GM19455 (cell line): ENCODE data around the gene DRC1.

ENCODE experiments used
- ATAC-seq: cut with Tn5 transposase; IDR thresholded peaks from one replicate; pipeline ENCODE4 v1.9.1; 2021; ENCODE audit not compliant: unreplicated experiment

DRC1 gene

DNA sequence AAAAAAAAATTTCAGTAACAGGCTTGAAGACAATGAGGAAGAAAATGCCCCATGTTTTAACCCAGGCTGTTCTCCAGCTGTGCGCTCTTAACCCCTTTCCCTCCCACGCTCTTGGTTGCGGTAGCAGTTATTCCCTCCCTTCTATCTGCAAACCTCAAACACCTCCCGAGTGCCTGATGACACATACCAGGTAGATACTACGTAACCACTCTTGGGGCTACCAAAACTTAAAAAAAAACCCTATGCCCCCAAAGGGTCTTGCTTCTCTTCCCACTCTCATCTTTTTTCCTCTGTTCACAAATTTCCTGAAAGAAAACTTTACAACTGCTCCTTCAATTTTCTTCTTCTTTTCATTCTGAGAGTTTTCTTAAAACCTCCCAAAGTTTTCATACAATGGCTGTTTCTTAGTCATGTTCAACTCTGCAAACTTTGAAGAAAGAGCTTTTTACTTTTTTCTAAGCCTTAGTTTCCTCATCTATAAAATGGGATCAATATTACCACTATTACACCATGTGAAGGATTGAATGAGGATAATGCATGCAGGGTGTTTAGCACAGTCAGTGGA, 4.9 kb upstream of the DRC1 start:
- no peak for ATAC-seq

DNA sequence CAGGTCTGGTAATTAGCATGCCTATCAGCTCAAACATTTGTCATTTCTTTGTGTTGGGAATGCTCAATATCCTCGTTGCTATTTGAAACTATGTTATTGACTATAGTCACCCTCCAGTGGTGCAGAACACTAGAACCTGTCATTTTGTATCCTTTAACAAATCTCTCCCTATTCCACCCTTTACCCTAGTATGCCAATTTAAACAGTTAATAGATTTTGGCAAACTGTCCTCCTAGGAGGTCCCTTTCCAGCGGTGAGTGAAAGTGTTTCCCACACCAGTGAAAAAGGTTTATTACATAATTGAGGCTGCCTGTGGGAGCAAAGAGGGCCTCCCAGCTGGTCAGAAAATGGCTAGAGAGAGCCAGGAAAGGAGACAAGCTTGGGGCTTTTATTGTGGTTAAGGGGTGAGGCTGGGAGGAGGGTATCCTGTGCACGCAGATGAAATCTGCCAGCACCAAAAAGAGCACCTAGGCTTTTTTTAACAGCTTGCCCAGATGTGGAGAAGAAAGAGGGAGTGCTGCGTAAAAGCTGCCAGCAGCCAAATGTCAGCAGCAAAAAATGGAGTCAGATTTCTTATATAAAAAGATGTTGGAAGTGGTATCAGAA, 1.8 kb upstream of the DRC1 start:
- no peak for ATAC-seq

DNA sequence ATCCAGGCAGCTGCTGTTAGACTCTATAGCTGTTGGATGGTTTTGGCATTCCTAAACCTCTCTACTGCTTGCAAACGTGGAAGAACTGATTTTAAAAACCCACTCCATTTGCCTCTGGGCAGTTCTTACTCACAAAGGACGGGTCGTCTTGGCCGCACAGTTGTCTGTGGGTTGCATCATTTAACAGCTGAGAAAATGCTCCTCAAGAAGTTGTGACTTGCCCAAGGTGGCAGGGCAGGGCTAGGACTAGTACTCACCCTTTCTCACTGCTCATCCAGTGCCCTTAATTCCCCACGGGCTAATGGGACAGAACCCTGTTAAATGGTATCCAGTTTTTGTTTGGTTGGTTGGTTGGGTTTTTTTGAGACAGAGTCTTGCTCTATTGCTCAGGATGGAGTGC, 997 bp upstream of the DRC1 start:
- no peak for ATAC-seq

DNA sequence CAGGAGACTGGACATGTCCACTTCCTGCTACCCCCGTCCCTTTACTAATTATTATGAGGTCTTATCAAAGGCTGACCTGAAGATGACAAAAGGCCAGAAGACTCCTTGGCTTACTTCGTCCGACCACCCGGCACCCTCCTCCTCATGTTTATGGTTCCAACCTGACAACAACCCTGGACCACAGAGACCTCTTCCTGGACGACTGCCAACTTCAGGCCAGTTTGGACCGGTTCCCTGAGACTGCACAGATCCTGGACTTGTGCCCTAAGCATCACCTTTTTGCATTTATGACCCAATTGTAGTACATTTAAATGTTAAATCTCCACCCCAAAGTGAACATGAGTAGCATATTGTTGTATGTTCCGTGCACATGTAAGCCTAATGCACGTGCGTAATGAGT, 5.8 kb downstream of the DRC1 start:
- ATAC-seq: no peak

DNA sequence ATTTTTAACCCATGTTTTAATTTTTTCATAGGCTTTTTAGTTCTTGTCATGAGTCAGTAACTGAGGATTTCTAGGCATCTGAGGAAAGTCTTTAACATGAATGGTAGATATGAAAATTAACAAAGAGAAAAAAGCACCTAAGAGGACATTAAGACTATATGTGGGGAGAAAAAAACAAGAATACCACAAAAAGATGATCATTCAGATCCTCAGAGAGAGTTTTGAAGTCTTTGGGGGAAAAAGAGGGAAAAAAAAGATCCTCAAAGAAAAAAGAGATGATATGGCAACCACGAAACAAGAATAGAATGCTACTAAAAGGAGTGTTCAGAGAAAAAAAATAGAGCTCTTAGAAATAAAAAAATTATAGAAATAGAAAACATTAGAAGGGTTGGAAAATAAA, 8.1 kb downstream of the DRC1 start:
- ATAC-seq: no peak

DNA sequence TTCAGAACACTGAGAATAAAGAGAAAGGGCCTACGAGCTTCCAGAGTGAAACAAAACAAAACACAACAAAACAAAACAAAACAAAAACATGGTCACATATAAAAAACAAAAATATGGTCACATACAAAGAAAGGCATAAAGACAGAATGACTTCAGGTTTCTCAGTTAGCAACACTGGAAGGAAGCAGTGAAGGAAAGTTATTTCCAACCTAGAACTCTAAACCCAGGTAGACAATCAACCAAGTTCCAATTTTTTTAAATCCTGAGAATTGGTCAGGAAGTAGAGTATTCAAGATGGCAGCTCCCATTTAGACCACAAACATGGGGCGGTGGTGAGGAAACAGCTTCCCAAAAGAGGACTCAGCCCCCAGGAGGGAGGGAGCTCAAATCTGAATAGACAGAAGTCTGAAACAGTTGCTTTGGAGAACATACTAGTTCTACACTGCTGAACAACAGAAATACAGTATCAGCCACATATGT, 9.1 kb downstream of the DRC1 start:
- ATAC-seq: no peak

DNA sequence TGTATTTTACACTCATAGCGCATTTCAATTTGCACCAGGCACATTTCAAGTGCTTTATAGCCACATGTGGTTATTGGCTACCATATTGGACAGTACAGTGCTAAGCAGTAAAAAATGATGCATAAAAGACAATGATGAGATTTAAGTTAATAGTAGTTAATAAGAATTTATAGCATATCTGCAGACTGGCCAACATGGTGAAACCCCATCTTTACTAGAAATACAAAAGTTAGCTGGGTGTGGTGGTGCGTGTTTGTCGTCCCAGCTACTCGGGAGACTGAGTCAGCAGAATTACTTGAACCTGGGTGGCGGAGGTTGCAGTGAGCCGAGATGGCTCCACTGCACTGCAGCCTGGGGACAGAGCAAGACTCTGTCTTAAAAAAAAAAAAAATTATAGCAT, 9.7 kb downstream of the DRC1 start:
- ATAC-seq: no peak

DNA sequence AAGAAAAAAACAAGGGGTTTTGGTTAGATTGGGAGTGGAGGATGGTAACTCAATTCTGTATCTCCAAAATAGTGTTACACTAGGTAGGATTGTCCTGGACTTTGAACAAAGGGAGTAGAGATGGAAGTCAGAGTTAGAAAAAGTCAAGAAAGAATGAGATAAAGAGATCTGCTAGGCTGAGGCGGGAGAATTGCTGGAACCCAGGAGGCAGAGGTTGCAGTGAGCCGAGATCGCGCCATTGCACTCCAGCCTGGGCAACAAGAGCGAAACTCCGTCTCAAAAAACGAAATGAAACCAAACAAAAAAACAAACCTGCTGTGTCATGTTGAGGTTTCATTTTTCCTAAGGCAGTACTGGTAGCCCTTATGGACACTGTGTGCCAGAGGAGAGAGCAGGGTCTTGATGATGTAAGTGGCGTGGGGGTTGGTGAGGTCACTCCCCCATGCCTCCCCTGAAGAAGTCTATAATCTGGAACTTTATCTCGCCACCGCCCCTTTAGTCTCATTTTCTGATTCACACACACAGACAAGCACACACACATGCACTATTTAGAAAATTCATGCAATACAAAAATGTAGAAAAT, 10.5 kb downstream of the DRC1 start:
- no peak for ATAC-seq

DNA sequence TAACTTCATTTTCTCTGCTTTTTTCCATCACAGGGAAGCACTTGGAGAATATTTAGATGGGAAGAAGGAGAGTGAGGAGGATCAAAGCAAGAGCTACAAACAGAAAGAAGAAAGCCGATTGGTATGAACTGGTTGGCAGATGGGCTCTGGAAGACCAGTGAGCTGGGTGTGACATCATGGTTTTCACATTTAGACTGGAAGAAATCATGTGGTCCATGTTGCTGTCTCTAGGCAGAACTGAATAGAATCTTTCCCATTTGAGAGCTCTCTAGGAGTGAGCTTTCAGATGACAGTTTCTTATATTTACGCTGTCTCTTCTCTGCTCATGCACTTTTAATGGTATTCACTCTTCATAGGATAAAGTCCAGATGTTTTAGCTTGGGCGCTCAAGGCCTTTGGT, 12.6 kb downstream of the DRC1 start:
- no peak for ATAC-seq

DNA sequence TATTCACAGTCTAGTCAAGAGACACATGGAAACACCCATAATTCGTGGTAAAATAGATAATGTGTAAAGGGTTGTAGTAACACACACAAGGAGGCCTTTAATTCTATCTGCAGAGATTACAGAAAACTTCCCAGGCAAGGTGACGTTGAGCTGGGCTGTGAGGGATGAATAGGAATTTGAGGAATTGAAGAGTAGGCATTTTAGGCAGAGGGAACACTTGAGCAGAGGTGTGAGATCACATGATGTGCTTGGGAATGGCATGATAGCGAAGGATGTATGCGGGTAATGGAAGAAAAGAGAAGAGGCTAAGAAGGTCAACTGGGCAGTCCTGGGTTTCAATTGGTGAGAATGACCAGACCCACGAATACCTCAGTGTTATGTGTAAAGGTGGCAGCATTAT, 20.2 kb downstream of the DRC1 start:
- ATAC-seq: no peak

DNA sequence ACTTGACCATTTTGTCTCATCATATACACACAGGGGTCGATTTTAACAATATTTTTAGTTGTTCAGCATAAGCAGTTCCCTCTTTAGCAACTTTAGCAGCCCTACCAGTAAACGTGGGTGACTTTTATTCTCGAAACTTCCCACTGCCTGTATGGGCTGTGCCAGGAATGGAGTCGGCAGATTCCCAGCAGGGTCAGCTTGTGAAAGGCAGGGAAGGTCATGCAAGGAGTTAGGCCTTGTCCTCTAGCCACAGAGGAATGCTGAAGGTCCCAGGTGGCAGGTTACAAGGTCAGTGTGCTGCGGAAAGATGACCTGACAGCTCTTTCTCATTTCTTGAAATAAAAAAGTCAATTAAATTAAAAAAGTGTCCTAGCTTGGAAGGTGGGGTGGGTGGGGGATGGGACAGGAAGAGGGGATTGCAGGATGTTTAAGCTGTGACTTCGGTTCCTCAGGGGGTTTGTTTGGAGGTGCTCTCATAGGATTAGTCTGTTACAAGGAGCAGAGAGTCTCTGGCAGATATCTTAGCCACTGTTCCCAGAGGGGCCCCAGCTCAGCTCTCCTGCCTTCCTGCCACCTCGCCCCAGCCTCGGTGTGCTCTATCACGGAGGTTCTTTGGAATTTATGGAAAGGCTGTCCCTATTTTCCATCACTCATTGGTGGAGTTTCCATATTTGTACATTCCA, 21.4 kb downstream of the DRC1 start:
- ATAC-seq: no peak

DNA sequence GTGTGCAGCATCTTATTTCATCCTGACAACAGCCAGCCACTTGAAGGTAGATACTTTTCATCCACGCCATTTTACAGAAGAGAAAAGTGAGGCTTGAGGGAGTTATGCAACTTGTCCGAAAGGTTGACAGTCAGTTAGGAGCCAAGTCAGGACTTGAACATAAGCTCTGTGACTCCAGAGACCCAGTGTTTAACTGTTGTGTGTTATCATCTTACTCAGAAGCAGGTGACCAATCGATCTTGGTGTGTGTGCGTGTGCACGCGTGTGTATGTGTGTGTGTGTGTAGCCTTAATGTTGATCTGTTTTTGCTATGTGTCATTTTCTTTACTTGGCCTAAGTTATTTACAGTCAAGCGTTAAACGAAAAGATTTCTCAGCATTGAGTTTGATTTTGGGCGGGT, 22.0 kb downstream of the DRC1 start:
- ATAC-seq: no peak

DNA sequence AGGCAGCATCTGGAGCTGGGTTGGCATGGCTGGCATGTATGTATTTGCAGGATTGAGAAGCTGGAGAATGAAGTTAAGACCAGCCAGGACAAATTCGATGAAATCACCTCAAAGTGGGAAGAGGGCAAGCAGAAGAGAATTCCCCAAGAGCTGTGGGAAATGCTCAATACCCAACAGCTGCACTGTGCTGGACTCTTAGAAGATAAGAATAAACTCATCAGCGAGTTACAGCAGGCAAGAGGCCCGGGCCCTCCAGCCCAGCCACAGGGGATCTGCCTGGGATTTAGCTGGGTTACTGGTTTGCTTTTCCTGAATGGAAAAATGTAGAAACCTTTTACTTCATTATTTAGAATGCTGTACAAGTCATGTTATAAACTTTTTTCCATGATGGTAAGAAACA, 22.5 kb downstream of the DRC1 start:
- no peak for ATAC-seq

DNA sequence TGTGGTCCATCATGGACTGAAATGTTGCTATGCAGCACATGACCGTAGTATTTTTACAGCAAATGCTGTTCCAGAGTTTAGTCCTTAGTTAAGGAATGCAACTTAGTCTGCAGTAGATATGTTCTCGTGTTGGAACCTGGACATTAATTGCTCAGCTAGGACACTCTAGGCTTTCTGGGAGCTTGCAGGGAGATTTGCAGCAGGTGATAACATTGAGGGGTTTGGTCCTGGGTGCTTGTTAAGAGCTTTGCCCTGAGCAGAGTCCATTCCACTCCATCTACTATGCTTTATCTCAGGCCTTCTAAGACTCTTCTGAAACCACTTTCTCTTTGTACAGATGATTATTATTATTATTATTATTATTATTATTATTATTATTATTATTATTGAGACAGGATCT, 27.1 kb downstream of the DRC1 start:
- ATAC-seq: no peak

DNA sequence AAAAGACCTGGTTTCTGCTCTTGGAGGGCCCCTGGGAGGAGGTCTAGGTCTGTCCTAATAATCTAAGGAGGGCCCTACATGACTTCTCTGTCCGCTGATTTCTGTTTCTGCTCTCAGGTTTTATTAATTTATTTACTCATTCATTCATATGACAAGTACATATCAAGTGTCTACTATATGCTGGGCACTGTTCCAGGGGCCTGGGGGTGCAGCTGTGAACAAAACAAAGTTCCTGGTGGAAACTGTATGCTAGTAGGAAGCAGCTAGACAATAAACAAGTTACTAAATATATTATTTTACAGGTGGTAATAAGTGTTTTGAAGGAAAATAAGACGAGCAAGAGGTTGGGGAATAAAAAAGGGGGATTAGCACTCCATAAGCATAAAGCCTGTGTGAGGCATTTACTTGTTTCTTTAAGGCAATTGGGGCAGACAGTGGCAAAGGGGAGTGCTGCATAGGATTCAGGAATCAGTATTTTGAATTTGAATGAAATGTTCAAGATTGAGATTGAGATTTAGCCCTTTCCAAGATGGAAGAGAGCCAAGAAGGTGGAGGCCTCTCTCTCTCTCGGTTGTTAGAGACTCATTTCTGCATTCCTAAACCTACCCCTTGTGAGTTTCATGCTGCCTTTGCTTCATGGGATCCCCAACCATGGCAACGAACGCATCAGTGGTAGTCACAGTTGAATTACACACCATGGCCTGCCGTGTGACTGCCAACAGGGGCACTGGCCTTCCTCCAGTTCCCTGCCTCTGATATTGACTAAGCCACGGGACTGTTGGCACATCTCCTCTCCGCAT, 28.3 kb downstream of the DRC1 start:
- no peak for ATAC-seq

DNA sequence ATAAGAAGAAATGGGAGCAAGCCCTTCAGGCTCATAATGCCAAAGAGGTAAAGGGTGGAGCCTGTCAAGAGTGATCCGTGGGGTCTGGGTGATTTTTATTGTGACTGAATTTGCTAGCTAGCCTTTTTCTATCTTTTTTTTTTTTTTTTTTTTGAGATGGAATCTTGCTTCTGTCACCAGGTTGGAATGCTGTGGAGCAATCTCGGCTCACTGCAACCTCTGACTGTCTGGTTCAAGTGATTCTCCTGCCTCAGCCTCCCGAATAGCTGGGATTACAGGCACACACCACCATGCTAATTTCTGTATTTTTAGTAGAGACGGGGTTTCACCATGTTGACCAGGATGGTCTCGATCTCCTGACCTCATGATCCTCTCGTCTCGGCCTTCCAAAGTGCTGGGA, 29.1 kb downstream of the DRC1 start:
- ATAC-seq: no peak

DNA sequence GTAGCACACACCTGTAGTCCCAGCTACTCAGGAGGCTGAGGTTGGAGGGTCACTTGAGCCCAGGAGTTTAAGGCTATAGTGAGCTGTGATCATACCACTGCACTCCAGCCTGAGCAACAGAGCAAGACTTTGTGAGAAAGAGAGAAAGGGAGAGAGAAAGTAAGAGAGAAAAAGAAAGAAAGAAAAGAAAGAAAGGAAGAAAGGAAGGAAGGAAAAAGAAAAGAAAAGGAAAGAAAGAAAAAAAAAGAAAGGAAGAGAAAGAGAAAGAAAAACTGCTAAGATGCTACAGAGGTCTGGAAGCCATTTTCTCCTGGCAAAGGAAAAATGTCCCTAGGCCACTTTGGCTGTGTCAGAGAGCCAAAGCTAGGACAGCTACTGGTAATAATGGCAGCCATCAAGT, 30.6 kb downstream of the DRC1 start:
- no peak for ATAC-seq

DNA sequence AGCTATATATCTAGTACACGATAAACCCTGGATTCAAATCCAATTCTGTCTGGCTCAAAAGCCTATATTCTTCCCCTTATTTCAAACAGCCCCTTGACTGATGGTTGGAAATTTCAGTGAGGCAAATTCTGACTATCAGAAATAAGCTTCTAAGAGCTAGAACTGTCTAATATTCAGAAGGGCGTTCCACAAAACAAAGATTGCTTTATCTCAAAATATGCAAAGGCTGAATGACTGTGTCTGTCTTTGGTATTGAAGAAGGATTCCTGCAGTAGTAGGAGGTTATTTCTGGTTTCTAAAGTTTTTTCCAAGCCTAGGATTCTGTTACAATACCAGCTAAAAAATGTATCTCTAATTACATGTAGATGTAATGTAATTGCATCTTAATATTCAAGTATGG, 31.1 kb downstream of the DRC1 start:
- no peak for ATAC-seq

DNA sequence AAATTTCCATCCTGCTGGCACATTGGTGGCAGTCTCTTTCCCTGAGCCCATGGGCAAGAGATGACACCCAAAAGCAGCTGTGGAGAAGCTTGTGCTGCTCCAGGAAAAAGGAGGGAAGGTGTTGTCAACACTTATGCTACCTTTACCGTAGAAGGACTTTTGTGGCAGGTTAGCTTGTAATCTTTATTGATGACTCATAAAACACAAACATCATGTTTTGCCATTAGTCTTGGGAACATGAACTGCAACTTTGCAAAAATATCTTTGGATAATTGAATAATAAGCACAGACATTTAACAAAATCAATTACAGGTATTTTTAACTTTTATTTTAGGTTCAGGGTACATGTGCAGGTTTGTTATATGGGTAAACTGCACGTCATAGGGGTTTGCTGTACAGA, 33.4 kb downstream of the DRC1 start:
- no peak for ATAC-seq

DNA sequence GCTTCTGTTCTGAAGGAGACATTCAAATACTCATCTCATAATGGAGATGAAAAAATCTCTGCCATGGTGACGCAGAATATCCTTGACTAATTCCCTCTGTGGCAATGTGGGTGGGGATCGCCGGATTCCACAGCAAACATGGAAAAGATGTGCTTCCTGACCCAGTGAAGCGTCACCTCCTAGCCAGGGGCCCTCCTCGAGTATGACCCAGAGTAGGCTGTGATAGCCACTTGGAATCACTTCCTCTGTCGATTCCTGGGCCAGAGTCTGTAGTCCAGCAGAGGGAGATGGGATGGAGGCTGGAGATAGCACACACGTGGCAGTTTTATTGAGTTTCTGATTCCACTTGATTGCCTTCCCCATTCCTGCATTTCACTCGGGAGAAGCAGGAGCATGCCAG, 36.8 kb downstream of the DRC1 start:
- no peak for ATAC-seq

DNA sequence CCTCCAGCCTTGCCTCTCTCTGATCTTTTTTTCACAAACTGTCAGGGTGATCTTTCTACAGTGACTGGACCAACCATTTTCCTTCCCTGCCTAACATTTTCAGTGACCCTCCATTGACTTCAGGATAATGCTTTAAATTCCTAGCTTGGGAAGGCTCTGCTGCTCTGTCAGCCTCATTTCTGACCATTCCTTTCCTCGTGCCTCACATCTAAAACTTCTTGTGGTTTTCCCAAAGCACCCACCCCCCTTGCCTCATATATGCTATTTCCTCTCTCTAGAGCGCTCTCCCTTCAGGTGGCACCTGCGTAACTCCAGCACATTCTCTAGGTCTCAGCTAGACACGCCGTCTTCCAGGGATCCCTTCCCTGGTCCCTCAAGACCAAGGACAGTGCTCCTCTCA, 37.2 kb downstream of the DRC1 start:
- ATAC-seq: no peak

DNA sequence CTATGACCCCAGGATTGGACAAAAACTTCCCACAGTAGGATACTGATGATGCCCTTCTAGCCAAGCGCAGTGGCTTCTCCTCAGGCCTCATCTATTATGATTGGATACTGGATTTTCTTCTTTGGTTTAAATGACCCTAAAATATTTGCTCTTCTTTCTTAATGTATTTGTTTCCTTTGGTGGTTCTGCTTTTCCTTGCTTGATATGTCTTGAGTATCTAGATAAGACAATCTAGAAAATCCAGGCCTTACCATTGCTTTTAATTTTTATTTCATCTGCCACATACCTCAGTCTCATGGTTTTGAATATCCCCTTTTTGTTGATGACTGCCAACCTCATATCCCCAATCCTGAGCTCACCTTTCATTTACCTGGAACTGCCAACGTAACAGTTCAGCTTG, 40.6 kb downstream of the DRC1 start:
- ATAC-seq: no peak
